ENCODE results near the gene TMEM163.
"Not testable (repeated sequence)": the region's sequence is repeated elsewhere in the genome, so short reads cannot be mapped to it uniquely, and the experiment has no call there.

TMEM163 gene

GRCh38 chr2:134512734-134513464 is 205.9 kb downstream of the TMEM163 start:
- DNase-seq, result no peak

GRCh38 chr2:134508391-134508790 is 210.4 kb downstream of the TMEM163 start:
- no peak for DNase-seq

- no peak for DNase-seq
Measured at GRCh38 chr2:134507697-134508096, 211.1 kb downstream of the TMEM163 start.

- not testable (repeated sequence) for DNase-seq
Measured at GRCh38 chr2:134507159-134507558, 211.6 kb downstream of the TMEM163 start.

DNA sequence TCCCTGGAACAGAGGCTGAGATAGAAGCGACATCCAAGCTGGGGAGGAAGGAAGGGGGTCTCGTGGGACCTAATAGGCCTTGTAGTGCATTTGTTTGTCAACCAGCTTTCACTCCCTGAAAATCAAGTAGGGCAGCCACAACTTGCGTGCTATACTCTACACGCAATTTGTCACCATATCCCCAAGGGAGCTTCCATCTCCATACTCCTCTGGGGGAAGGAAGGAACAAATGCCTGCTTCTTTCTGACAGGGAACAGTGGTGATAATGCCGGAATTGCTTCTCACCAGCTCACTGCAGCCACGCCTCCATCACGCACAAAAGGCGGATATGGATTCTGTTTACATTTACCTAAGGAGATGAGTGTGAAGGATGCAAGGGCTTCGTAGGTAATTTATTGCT is 213.4 kb downstream of the TMEM163 start:
- DNase-seq, result no peak

GRCh38 chr2:134504586-134505336 is 214.0 kb downstream of the TMEM163 start:
- DNase-seq, result no peak

DNA sequence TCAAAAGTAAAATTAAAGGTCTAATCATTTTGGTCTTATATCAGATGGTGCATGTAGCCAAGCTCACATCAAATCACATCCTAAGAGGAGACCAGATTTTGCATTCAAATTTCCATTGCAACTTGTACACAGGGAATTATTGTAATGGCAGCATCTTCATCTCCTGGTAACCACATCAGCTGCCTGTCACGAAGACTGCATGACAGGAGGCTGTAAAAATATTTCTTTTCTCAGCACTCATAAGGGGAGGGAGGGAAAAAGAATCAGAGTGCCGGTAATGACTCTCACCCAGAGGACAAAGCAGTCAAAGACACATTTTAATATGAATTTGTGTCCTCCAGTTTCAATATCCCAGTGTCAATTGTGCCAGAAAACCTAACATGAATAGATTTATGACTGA is 216.7 kb downstream of the TMEM163 start:
- no peak for DNase-seq

GRCh38 chr2:134501476-134502091 is 217.2 kb downstream of the TMEM163 start:
- no peak for DNase-seq

- DNase-seq, result no peak
Measured at GRCh38 chr2:134500211-134500935, 218.4 kb downstream of the TMEM163 start.

DNA sequence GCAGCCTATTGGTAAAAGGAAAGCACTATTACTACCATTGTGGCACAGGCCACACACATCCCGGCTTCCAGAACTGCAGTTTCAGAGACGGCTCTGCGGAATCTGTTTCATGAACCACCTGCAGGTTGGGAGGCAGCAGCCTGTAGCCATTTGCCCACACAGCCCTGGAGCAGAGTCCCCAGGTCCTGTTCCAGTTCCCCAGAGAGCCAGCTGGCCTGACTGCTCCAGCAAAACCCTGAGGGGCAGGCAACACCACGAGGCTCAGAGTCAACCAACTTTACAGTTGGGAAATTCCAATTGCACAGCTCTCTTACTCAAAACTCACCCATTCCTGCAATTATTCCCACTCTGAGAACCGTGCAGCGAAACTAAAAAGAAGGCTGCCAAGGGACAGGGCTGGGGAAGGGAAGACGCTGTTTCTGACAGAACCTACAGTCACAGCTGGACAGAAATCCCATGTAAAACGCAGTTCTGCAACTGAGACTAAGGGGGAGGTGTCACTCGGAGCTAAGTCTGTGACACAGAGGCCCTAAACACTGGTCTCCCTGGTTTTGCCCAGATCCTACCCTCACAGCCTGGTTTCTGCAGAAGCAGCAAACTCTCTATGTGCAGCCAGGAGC is 219.4 kb downstream of the TMEM163 start:
- DNase-seq, result no peak

DNA sequence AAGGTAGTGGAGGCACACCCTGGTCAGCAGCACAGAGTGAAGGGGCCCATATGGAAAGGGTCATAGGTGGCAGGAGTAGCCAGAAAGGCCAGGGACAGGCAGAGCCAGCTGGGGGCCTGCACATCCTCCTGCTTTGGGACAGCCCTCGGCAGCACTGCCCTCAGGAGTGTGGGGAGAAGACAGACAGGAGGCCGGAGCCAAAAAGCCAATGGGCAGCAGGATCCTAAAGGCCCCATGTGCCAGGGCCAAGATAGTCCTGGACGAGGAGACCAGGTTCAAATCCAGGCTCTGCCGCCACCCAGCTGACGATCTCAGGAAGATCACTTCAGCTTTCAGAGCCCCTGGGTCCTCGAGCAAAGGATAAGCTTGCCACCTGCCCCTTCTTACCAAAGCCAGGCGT is 220.1 kb downstream of the TMEM163 start:
- no peak for DNase-seq

DNA sequence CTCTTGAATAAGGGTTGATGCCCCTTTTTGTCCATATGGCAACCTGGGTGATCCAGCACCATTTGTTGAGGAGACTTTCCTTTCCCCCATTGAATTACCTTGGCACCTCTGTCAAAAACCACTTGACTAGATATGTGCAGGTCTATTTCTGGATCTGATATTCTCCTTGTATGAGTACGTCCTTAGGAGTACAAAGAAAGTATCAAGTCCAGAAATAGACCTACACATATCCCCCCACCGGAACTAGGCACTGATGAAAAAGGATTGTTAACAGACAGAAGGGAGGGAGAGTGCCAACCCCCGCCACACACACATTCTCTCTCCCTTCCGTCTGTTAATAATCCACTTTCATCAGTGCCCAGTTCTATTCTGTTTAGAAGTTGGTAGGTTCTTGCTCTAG is 225.0 kb downstream of the TMEM163 start:
- DNase-seq, result no peak

DNA sequence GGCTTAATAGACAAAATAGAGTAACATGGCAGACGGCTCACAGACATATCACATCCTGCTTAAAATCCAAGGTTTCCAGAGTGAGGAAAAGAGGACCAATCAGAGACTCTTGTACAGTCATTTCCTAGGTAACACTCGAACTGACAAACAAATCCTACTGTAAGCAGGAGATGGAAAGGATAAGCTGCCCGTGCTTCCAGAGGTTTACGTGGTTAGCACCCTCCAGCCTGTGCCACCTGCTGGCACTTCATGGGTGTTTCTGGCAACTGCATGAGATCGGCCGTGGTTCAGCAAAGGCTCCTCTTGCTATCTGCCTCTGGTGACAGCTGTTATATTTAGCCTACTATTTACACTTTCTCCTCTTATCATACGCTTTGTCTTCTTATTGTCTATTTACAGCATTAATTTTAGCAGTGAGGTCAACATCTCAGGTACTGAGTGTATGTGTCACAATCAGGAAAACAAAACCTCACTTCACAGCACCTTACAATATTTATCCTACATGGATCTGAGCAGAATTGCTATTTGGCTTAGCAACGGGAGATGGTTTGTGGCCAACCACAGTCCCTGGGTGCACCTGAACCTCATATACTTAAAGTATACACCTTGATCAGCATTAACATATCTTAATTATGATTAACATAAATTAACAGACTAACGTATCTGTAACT is 226.9 kb downstream of the TMEM163 start:
- peak; percentile 61 for DNase-seq

GRCh38 chr2:134491022-134491421 is 227.8 kb downstream of the TMEM163 start:
- no peak for DNase-seq

- no peak for DNase-seq
Measured at GRCh38 chr2:134490559-134490958, 228.2 kb downstream of the TMEM163 start.

DNA sequence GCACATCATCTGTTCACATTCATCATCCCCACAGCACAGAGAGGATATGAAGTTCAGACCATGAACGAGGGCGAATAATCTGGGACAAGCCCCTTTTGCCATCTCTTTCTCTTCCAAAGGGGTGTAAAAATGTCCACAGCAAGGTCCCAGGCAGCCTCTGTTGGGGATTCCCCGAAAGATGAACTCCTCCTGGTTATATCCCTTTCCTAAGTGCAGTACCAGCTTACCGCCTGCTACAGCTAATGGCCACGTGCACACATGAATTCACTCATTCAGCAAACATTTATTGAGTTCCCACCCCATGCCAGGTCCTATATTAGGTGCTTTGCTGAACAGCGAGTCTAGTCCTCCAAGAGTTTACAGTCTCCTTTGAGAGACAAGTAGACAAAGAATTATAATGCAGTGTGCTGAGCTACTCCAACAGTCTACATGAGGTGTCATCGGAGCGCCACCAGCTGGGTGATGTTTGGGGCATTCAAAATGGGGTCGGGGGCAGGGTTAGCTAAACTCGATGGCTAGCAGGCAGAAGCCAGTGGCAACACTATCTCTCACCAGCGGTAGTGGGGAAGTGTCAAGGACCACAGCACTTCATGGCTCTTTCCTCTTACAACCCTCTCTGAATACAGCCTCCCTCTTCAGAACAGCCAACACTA is 228.9 kb downstream of the TMEM163 start:
- no peak for DNase-seq

GRCh38 chr2:134482766-134483340 is 235.9 kb downstream of the TMEM163 start:
- no peak for DNase-seq

DNA sequence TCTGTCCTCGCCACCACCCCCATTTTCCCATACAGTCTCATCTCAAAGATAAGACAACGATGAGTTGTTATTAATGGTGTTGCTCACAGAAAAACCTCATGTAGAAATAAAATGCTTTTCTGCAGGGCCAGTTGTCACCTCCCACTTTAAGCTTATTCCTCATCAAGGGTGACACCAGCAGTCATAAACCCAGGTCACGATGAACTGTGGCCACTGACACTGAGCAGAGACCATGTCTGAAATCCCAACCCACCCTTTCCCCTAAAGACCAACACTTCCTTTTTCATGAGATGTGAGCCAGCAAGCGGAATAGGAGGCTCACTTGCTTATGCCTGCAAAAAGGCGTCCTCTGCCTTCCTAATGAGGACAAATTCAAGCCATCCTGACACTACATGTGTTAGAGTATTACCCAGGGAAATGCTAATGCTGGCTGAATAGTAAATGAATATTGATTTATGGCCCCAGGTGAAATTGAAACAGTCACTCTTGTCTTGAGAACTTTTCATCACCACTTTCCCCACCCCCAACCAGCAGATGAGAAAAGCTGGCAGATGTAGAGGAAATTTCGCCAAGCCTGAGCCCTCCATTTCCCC is 236.6 kb downstream of the TMEM163 start:
- no peak for DNase-seq

GRCh38 chr2:134479696-134480330 is 239.0 kb downstream of the TMEM163 start:
- no peak for DNase-seq

DNA sequence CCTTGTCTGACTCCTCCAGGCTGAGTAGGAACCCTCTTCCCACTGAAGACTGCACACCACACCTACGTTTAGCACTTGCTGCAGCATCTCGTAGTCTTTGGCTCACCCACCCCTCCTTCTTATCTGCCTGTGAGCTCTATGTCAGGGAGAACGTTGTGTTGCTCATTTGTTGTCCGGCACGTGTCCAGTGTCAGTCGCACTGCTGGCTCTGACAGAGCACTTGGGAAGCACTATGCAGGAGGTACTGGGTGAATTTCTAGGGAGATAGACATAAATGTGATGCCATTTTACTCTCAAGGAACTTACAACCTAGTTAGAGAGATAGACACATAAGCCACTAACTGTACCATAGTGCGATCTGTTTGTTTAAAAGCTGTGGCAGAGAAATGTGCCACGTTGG is 241.8 kb downstream of the TMEM163 start:
- not testable (repeated sequence) for DNase-seq

Data from DMS79 (cell line).